GM23248 (cell line): ENCODE data around the gene FAF2.

Experiments used
- EZH2 ChIP-seq: fragments of 200-600 bp; sonication (generic); IDR thresholded peaks from 2 replicates; pipeline ENCODE4 v1.6.1; 2018; ENCODE audit warnings: antibody characterized with exemption, mild to moderate bottlenecking; ENCODE audit not compliant: insufficient read depth, poor library complexity, severe bottlenecking
- EZH2phosphoT487 ChIP-seq: fragments of 200-600 bp; sonication (generic); IDR thresholded peaks from 2 replicates; pipeline ENCODE4 v1.6.1; 2018; ENCODE audit warnings: antibody characterized with exemption, moderate library complexity, mild to moderate bottlenecking, low read depth; ENCODE audit not compliant: insufficient read depth

DNA sequence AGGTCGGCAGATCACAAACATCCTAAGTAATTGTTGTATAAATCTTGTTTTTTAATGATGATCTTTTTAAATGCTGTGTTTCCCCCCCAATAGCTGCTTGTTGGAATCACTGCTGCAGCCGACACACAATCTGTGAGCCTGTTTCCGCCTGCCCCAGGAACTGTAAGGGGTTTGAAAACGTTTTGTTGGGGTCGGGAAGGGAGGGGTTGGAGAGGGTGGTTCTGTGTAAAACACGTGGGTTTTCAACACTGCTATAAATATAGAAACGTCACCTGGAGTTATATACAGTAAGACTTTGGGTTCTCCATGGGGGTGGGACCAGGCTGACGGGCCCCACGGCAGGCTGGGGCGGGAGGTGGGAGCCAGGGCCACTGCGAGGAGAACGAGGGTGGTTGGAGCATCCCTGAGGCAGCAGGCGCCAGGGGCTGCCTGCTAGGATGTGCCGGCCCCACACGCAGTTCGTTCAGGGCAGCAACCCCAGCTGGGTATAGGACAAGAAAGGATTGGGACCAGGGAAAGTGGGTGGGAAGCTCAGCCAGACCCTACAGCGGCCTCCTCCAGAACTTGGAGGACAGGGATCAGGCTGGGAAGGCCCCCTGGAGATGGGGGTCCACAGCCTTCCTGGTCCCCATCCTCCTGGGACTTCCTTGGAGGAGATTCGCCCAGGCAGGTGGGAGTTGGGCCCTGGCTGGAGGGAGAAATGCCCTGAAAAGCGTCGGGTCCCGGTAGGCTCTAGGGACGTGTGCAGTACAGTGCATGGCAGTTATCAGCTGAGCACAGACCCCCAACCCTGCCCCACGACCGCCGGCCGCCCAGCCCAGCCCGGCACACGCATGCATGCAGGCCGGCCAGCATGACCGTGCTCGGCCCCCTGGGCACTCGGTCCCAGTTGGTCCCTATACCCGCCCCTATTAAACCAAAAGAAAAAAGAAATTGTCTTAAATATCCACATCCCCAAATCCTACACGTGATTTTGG is 79.3 kb downstream of the FAF2 start:
- TF ChIP-seq EZH2phosphoT487 (no peak), EZH2 (no peak)
